ENCODE measurements around the gene AHSA1. TPM values are rescaled to one million over a fixed set of nuclear protein-coding genes. Genes with fewer than 3 reads are reported as not detected.

AHSA1 gene
- total and polyA plus RNA-seq, 10 of the 15 experiments (the other 5 are each of a cell fraction or from before 2014, with no cell fraction given) = 51.8 to 295 (median 201) TPM

GRCh38 chr14:77489041-77489440 lies 31.1 kb downstream of the AHSA1 start:
- no peak overlapping the region for H3K4me3 ChIP-seq
- no peaks in the 10 kb centered on the region for H3K4me1 ChIP-seq (ENCODE audit: control insufficient read depth, insufficient read depth, low read length)
- SMC1A ChIA-PET (ENCODE audit: uncharacterized antibody, unreplicated experiment) = no interaction called here
- H4K20me1 ChIP-seq (ENCODE audit: control insufficient read depth, insufficient read depth) = no peaks in the 10 kb centered on the region
- no peak overlapping the region for H2AFZ ChIP-seq (ENCODE audit: control insufficient read depth, low read depth, low read length)
- no peaks in the 10 kb centered on the region for H3K27me3 ChIP-seq (replicated peaks in 1 of 2; ENCODE audit: control insufficient read depth in 2 of 2, insufficient read depth in 2 of 2, low read length in 1 of 2)
- RAD21 ChIA-PET (ENCODE audit: unreplicated experiment) = no interaction called here
- in situ Hi-C loops (cut with MboI) (no loop called here), intact Hi-C loops (cut with micrococcal nuclease; ENCODE audit: unreplicated experiment) (no loop called here)
- DNase-seq (ENCODE audit: low read depth, low spot score) (no peak), ATAC-seq (no peak), FAIRE-seq (no peak)
- H3K9me3 ChIP-seq (replicated peaks; ENCODE audit: control insufficient read depth, insufficient read depth, low read length) = no peaks in the 10 kb centered on the region
- no peaks in the 10 kb centered on the region for H3K79me2 ChIP-seq (ENCODE audit: control insufficient read depth, insufficient read depth, low read length)
- BruUV-seq (replicated peaks) = no TSS peak
- WGBS (ENCODE audit: insufficient coverage, insufficient replicate concordance, low lambda C conversion rate, missing lambda C conversion rate) = 49% methylated on average over 6 of the region's 6 CpGs
- CTCF ChIA-PET = interaction anchor here (0.9 kb wide), 1 partner anchor 29 kb away, joined by 3 read pairs; no protein-coding TSS in a partner anchor
- H3K9ac ChIP-seq (ENCODE audit: control insufficient read depth, insufficient read depth, low read length) = no peak overlapping the region
- no peak for TF ChIP-seq FOXK2 (IDR thresholded peaks at IDR 0.05)
- no peak for TF ChIP-seq MXI1 (IDR thresholded peaks at IDR 0.05; ENCODE audit: low read depth, low read length)
- no peak for TF ChIP-seq CREM (IDR thresholded peaks at IDR 0.05; ENCODE audit: low read depth)
- no peak for TF ChIP-seq EZH2 (IDR thresholded peaks at IDR 0.05; ENCODE audit: borderline replicate concordance, control insufficient read depth, low read depth, low read length)
- TF ChIP-seq SUPT20H (IDR thresholded peaks at IDR 0.05; ENCODE audit: borderline replicate concordance, control insufficient read depth, low read depth, low read length) = no peak
- no peak for TF ChIP-seq NFYB (IDR thresholded peaks at IDR 0.05; ENCODE audit: insufficient read depth, low read depth, low read length)
- TF ChIP-seq HDGF (IDR thresholded peaks at IDR 0.05) = no peak
- no peak for TF ChIP-seq RBBP5 (conservative IDR thresholded peaks at IDR 0.05)
- no peak for TF ChIP-seq CEBPB (IDR thresholded peaks at IDR 0.05; ENCODE audit: borderline replicate concordance in 1 of 2, low read depth in 2 of 2, low read length in 2 of 2)
- no peak for TF ChIP-seq REST (IDR thresholded peaks at IDR 0.05; ENCODE audit: low read depth, low read length)
- H3K27ac ChIP-seq (ENCODE audit: control insufficient read depth, insufficient read depth) = no peak overlapping the region
- POLR2A ChIA-PET = no interaction called here
- no peaks in the 10 kb centered on the region for H3K36me3 ChIP-seq (ENCODE audit: control insufficient read depth in 2 of 2, insufficient read depth in 2 of 2, low read length in 1 of 2)
- no peak overlapping the region for H3K4me2 ChIP-seq (ENCODE audit: control insufficient read depth, insufficient read depth)

Data from GM12878 (cell line).